ENCODE results near the gene SPTBN5.

SPTBN5 gene

GRCh38 chr15:41900526-41901380, 6.9 kb upstream of the SPTBN5 start:
- no peak for ATAC-seq
- TF ChIP-seq ZNF565 (CRISPR knock-in tag; conservative IDR thresholded peaks at IDR 0.05; ENCODE audit: low read depth) (no peak), ZFP30 (CRISPR knock-in tag; IDR thresholded peaks at IDR 0.05) (no peak), OSR1 (CRISPR knock-in tag; IDR thresholded peaks at IDR 0.05) (no peak), PPARA (CRISPR knock-in tag; IDR thresholded peaks at IDR 0.05; ENCODE audit: borderline replicate concordance) (no peak), ZNF8 (CRISPR knock-in tag; IDR thresholded peaks at IDR 0.05) (no peak), ESRRG (CRISPR knock-in tag; IDR thresholded peaks at IDR 0.05) (no peak), GLIS3 (CRISPR knock-in tag; IDR thresholded peaks at IDR 0.05) (no peak), CSDC2 (CRISPR knock-in tag; IDR thresholded peaks at IDR 0.05) (no peak), TCF4 (CRISPR knock-in tag; IDR thresholded peaks at IDR 0.05; ENCODE audit: borderline replicate concordance) (no peak), ZC3H10 (CRISPR knock-in tag; IDR thresholded peaks at IDR 0.05) (no peak)
- TF ChIP-seq, protein P1, sequence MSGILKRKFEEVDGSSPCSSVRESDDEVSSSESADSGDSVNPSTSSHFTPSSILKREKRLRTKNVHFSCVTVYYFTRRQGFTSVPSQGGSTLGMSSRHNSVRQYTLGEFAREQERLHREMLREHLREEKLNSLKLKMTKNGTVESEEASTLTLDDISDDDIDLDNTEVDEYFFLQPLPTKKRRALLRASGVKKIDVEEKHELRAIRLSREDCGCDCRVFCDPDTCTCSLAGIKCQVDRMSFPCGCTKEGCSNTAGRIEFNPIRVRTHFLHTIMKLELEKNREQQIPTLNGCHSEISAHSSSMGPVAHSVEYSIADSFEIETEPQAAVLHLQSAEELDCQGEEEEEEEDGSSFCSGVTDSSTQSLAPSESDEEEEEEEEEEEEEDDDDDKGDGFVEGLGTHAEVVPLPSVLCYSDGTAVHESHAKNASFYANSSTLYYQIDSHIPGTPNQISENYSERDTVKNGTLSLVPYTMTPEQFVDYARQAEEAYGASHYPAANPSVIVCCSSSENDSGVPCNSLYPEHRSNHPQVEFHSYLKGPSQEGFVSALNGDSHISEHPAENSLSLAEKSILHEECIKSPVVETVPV (CRISPR knock-in tag; IDR thresholded peaks at IDR 0.05), result no peak
- TF ChIP-seq, protein P2, sequence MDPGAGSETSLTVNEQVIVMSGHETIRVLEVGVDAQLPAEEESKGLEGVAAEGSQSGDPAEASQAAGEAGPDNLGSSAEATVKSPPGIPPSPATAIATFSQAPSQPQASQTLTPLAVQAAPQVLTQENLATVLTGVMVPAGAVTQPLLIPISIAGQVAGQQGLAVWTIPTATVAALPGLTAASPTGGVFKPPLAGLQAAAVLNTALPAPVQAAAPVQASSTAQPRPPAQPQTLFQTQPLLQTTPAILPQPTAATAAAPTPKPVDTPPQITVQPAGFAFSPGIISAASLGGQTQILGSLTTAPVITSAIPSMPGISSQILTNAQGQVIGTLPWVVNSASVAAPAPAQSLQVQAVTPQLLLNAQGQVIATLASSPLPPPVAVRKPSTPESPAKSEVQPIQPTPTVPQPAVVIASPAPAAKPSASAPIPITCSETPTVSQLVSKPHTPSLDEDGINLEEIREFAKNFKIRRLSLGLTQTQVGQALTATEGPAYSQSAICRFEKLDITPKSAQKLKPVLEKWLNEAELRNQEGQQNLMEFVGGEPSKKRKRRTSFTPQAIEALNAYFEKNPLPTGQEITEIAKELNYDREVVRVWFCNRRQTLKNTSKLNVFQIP (CRISPR knock-in tag; IDR thresholded peaks at IDR 0.05; ENCODE audit: borderline replicate concordance, low read depth), result no peak
- TF ChIP-seq, protein P3, sequence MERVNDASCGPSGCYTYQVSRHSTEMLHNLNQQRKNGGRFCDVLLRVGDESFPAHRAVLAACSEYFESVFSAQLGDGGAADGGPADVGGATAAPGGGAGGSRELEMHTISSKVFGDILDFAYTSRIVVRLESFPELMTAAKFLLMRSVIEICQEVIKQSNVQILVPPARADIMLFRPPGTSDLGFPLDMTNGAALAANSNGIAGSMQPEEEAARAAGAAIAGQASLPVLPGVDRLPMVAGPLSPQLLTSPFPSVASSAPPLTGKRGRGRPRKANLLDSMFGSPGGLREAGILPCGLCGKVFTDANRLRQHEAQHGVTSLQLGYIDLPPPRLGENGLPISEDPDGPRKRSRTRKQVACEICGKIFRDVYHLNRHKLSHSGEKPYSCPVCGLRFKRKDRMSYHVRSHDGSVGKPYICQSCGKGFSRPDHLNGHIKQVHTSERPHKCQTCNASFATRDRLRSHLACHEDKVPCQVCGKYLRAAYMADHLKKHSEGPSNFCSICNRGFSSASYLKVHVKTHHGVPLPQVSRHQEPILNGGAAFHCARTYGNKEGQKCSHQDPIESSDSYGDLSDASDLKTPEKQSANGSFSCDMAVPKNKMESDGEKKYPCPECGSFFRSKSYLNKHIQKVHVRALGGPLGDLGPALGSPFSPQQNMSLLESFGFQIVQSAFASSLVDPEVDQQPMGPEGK (CRISPR knock-in tag; IDR thresholded peaks at IDR 0.05; ENCODE audit: borderline replicate concordance), result no peak

GRCh38 chr15:41899854-41900442, 6.1 kb upstream of the SPTBN5 start:
- no peak for ATAC-seq

DNA sequence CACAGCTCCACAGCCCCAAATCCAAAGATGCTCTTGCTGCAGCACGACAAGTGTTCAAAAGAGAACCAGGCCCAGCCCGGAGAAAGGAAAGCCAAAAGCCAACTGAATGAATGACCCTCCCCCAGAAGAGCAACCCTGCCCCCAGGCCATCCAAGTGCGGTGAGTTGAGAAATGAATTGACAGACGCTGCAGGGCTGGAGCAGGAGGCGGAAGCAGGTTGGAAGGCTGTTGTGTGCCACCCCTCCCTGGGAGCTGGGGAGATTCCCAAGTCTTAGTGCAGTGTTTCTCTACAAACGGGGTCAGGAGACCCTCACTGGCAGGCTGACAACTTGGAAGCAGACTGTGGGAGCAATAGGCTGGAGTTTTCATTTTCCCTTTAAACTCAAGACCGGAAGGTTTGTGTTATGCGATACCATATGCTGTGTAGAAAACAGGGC, 3.5 kb upstream of the SPTBN5 start:
- TF ChIP-seq TOX (CRISPR knock-in tag; IDR thresholded peaks at IDR 0.05; ENCODE audit: borderline replicate concordance), result no peak
- TF ChIP-seq CSDC2 (CRISPR knock-in tag; IDR thresholded peaks at IDR 0.05), result no peak
- no peak for TF ChIP-seq ZFP30 (CRISPR knock-in tag; IDR thresholded peaks at IDR 0.05)
- TF ChIP-seq PPARA (CRISPR knock-in tag; IDR thresholded peaks at IDR 0.05; ENCODE audit: borderline replicate concordance), result no peak
- no peak for TF ChIP-seq ARNTL (CRISPR knock-in tag; IDR thresholded peaks at IDR 0.05; ENCODE audit: borderline replicate concordance, low read depth)
- TF ChIP-seq SNAI2 (CRISPR knock-in tag; IDR thresholded peaks at IDR 0.05), result no peak
- no peak for TF ChIP-seq ZFP3 (CRISPR knock-in tag; IDR thresholded peaks at IDR 0.05)
- no peak for TF ChIP-seq TSHZ2 (CRISPR knock-in tag; IDR thresholded peaks at IDR 0.05)
- ATAC-seq, result no peak

More at GRCh38 chr15:41899854-41900442, 6.1 kb upstream of the SPTBN5 start:
- TF ChIP-seq SNAI2 (CRISPR knock-in tag; IDR thresholded peaks at IDR 0.05) (no peak), TCF4 (CRISPR knock-in tag; IDR thresholded peaks at IDR 0.05; ENCODE audit: borderline replicate concordance) (no peak), ARNTL (CRISPR knock-in tag; IDR thresholded peaks at IDR 0.05; ENCODE audit: borderline replicate concordance, low read depth) (no peak), ZNF70 (CRISPR knock-in tag; IDR thresholded peaks at IDR 0.05) (no peak), ZC3H10 (CRISPR knock-in tag; IDR thresholded peaks at IDR 0.05) (no peak), ZNF565 (CRISPR knock-in tag; conservative IDR thresholded peaks at IDR 0.05; ENCODE audit: low read depth) (no peak), ZNF8 (CRISPR knock-in tag; IDR thresholded peaks at IDR 0.05) (no peak), ZFP30 (CRISPR knock-in tag; IDR thresholded peaks at IDR 0.05) (no peak), BACH2 (CRISPR knock-in tag; IDR thresholded peaks at IDR 0.05; ENCODE audit: borderline replicate concordance) (no peak), ISL1 (CRISPR knock-in tag; IDR thresholded peaks at IDR 0.05) (no peak), PPARA (CRISPR knock-in tag; IDR thresholded peaks at IDR 0.05; ENCODE audit: borderline replicate concordance) (no peak)
- TF ChIP-seq, protein P2 (CRISPR knock-in tag; IDR thresholded peaks at IDR 0.05; ENCODE audit: borderline replicate concordance, low read depth), result no peak
